Calu3 (cell line): ENCODE measurements around the gene ADAMTS20. TPM values are rescaled to one million over a fixed set of nuclear protein-coding genes. Genes with fewer than 3 reads are reported as not detected.

Experiments
- BruUV-seq: library from RNA; stranded (reverse); fragments of 400-500 nt; replicated peaks from 2 replicates; lab custom pipeline; 2021; lab: Mats Ljungman, UMichigan
- CTCF ChIA-PET: fragments of 300-600 bp; sonication (Branson Sonifier 250); formaldehyde crosslinking; loops from one replicate; lab custom pipeline; 2022; ENCODE audit warnings: antibody characterized with exemption; lab: Charles Lee
- DNase-seq: peaks from one replicate; pipeline ENCODE4 v3.0.0; 2022
- H3K27ac Mint-ChIP-seq: one replicate; pipeline ENCODE4 v1.8.0; 2022; ENCODE audit warnings: mixed read lengths; ENCODE audit not compliant: unreplicated experiment
- H3K27me3 Mint-ChIP-seq: one replicate; pipeline ENCODE4 v1.8.0; 2022; ENCODE audit warnings: mixed read lengths; ENCODE audit not compliant: unreplicated experiment
- H3K36me3 Mint-ChIP-seq: one replicate; pipeline ENCODE4 v1.8.0; 2022; ENCODE audit warnings: mild to moderate bottlenecking, moderate library complexity, mixed read lengths; ENCODE audit not compliant: insufficient read depth, unreplicated experiment
- H3K4me1 Mint-ChIP-seq: one replicate; pipeline ENCODE4 v1.8.0; 2022; ENCODE audit warnings: mild to moderate bottlenecking, low read depth, mixed read lengths; ENCODE audit not compliant: unreplicated experiment
- H3K4me3 Mint-ChIP-seq: one replicate; pipeline ENCODE4 v1.8.0; 2022; ENCODE audit warnings: mild to moderate bottlenecking, low read depth, moderate library complexity, mixed read lengths; ENCODE audit not compliant: unreplicated experiment
- H3K9me3 Mint-ChIP-seq: one replicate; pipeline ENCODE4 v1.8.0; 2022; ENCODE audit warnings: low read depth, mixed read lengths; ENCODE audit not compliant: unreplicated experiment
- intact Hi-C: fragments of 100-400 bp; cut with micrococcal nuclease; formaldehyde crosslinking; loops from one replicate; pipeline ENCODE4 v1.10.0; 2022; ENCODE audit not compliant: unreplicated experiment
- total RNA-seq: library from RNA; stranded (reverse); gene quantifications from 2 replicates; pipeline ENCODE4 v1.2.3, GENCODE V29; 2022
- TF ChIP-seq, protein P1 (sequence below): fragments of 200-600 bp; IDR thresholded peaks from one replicate; pipeline ENCODE4 v1.8.0; 2022; ENCODE audit warnings: antibody characterized with exemption; ENCODE audit not compliant: unreplicated experiment

Gene ADAMTS20
- total RNA-seq, 1 experiment from 2014 or later, result not detected

DNA sequence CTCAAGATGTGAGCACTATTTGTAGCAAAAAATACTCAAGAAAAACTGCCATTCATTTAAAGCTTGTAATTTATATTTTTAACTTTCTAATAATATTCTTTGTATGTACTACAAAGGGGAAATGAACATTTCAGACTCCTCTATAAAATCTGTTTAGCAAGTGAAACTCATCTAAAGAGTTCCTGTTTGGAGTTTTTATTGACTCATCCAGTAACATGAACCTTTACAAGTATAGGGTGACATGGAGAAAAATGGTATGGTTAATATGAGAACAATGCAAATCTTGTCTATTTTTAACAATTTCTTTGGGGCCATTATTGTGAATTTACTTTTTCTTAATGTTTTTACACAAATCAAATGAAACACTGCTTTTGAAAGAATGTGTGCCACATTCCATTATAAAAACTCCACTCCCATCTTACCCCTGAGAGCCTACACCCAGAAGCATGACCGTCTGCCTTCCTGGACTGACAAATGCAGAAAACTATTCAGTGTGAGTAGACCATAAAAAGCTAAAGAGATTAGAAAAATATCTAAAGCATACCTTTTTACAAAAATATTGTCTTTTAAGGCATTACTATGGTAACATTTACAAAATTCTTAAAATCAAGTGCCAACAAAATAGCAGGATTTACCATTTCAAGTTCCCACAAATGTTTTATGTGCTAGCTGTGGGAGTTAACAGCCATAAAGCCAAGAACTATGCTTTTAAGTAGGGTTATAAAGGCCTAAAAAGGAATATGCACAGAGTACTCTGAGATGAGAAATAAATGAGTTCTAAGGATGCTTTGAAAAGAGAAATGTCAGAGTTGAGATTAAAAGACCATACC is 144.0 kb downstream of the ADAMTS20 start:
- CTCF ChIA-PET, result no interaction called here
- intact Hi-C loops, result no loop called here
- no peaks in the 10 kb centered on the region for H3K9me3 Mint-ChIP-seq
- TF ChIP-seq, protein P1, sequence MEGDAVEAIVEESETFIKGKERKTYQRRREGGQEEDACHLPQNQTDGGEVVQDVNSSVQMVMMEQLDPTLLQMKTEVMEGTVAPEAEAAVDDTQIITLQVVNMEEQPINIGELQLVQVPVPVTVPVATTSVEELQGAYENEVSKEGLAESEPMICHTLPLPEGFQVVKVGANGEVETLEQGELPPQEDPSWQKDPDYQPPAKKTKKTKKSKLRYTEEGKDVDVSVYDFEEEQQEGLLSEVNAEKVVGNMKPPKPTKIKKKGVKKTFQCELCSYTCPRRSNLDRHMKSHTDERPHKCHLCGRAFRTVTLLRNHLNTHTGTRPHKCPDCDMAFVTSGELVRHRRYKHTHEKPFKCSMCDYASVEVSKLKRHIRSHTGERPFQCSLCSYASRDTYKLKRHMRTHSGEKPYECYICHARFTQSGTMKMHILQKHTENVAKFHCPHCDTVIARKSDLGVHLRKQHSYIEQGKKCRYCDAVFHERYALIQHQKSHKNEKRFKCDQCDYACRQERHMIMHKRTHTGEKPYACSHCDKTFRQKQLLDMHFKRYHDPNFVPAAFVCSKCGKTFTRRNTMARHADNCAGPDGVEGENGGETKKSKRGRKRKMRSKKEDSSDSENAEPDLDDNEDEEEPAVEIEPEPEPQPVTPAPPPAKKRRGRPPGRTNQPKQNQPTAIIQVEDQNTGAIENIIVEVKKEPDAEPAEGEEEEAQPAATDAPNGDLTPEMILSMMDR, result no peak
- no peaks in the 10 kb centered on the region for H3K36me3 Mint-ChIP-seq
- H3K27me3 Mint-ChIP-seq, result no peaks in the 10 kb centered on the region
- H3K27ac Mint-ChIP-seq, result no peak overlapping the region
- BruUV-seq, result no TSS peak
- no peak overlapping the region for H3K4me3 Mint-ChIP-seq
- H3K4me1 Mint-ChIP-seq, result no peaks in the 10 kb centered on the region
- no peak for DNase-seq

DNA sequence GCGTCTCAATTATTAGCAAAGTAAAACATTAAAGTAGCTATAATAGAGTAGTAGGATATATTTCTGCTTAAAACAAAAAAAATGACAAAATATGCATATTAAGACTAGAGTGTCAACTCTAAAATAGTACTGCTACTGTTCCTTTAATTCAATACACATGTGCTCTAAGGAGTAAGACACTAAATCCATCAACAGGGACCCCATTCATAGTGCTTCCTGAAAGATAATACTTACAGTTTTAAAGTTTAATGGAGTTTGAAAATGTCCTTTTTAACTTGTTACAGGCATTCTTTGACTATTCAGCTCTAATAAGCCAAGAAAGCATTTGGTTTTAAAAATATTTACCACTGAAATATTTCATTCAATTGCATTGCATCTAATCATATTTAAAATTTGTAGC is 145.2 kb downstream of the ADAMTS20 start:
- no peak for DNase-seq
- no peaks in the 10 kb centered on the region for H3K4me1 Mint-ChIP-seq
- no peak overlapping the region for H3K27ac Mint-ChIP-seq
- TF ChIP-seq, protein P1, result no peak
- no peaks in the 10 kb centered on the region for H3K27me3 Mint-ChIP-seq
- no peaks in the 10 kb centered on the region for H3K36me3 Mint-ChIP-seq
- H3K9me3 Mint-ChIP-seq, result no peaks in the 10 kb centered on the region
- intact Hi-C loops, result no loop called here
- CTCF ChIA-PET, result no interaction called here
- H3K4me3 Mint-ChIP-seq, result no peak overlapping the region
- BruUV-seq, result no TSS peak

DNA sequence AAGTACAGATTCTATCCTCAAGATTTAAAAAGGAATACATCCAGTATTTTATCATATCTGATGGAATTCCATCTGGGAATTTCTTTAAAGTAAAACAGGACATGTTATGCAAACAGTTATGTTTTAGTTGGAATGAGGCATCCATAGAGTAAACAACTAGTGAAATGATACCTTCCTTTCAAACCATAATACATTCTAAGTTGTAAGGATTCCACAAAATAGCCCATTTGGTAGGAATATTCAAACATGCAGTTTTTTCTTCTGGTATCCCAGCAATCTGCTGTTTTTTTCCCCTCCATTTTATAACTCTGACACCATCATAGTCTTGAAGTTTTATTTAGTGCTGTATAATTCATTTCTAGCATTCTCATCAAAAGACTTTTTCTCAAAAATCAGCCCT is 149.6 kb downstream of the ADAMTS20 start:
- DNase-seq, result no peak
- H3K27me3 Mint-ChIP-seq, result no peaks in the 10 kb centered on the region
- H3K36me3 Mint-ChIP-seq, result no peaks in the 10 kb centered on the region
- CTCF ChIA-PET, result no interaction called here
- TF ChIP-seq, protein P1, result no peak
- intact Hi-C loops, result no loop called here
- no peaks in the 10 kb centered on the region for H3K9me3 Mint-ChIP-seq
- no TSS peak for BruUV-seq
- no peaks in the 10 kb centered on the region for H3K4me1 Mint-ChIP-seq
- H3K4me3 Mint-ChIP-seq, result no peak overlapping the region
- no peak overlapping the region for H3K27ac Mint-ChIP-seq

DNA sequence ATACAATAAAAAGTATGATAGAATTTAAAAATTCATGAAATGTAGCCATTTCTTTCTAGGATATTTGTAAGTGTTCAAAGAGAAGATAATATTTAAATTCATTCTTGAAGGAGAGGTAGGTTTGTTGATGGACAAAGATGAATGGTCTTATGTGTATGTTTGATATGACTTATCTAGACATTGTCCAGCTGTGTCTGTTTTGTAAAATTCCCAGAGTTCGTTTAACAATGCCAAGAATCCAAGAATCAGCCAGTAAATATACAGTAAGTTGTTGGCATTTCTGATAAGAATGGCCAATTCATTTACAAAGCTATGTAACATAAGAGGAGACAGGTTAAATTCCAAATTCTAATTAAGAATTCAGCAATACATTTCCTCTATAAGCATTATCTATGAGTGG is 150.9 kb downstream of the ADAMTS20 start:
- H3K27ac Mint-ChIP-seq, result no peak overlapping the region
- intact Hi-C loops, result no loop called here
- no TSS peak for BruUV-seq
- H3K27me3 Mint-ChIP-seq, result no peaks in the 10 kb centered on the region
- CTCF ChIA-PET, result no interaction called here
- TF ChIP-seq, protein P1, result no peak
- no peaks in the 10 kb centered on the region for H3K4me1 Mint-ChIP-seq
- no peaks in the 10 kb centered on the region for H3K9me3 Mint-ChIP-seq
- no peak overlapping the region for H3K4me3 Mint-ChIP-seq
- no peak for DNase-seq
- no peaks in the 10 kb centered on the region for H3K36me3 Mint-ChIP-seq
